Sigmoid colon (tissue), 7 donors: ENCODE data around the gene CRACR2B. TPM values are rescaled to one million over a fixed set of nuclear protein-coding genes. Genes with fewer than 3 reads are reported as not detected.

Experiments used
- DNase-seq: peaks from one replicate; pipeline ENCODE4 v3.0.0-alpha.2; 2019
- H3K27ac ChIP-seq, 4 donors: fragments of 200-600 bp; sonication (generic); one replicate each; pipeline ENCODE4 v1.5.1; 2016 to 2019; ENCODE audit warnings: mild to moderate bottlenecking in 1 of 4
- H3K27me3 ChIP-seq, 3 donors: fragments of 200-600 bp; sonication (generic); one replicate each; pipeline ENCODE4 v1.5.1; 2019; ENCODE audit warnings: mild to moderate bottlenecking in 1 of 3
- H3K36me3 ChIP-seq, 4 donors: fragments of 200-600 bp; sonication (generic); one replicate each; pipeline ENCODE4 v1.5.1; 2016 to 2019
- H3K4me1 ChIP-seq, 4 donors: fragments of 200-600 bp; sonication (generic); one replicate each; pipeline ENCODE4 v1.5.1; 2017 to 2019
- H3K4me3 ChIP-seq, 4 donors: fragments of 200-600 bp; sonication (generic); one replicate each; pipeline ENCODE4 v1.5.1; 2017 to 2019; ENCODE audit warnings: mild to moderate bottlenecking in 2 of 4, moderate library complexity in 1 of 4
- H3K9me3 ChIP-seq, 4 donors: fragments of 200-600 bp in 3 of 4; sonication (generic) in 3 of 4; one replicate each; pipeline versions ENCODE4 v1.5.1 to v1.6.1; 2013 to 2019
- CTCF ChIP-seq, 4 experiments: fragments of 450-650 bp in 3 of 4; fragments of 200-600 bp in 1 of 4; IDR thresholded peaks; one replicate each; pipeline ENCODE4 v1.5.1; 2016 to 2019; ENCODE audit warnings: antibody characterized with exemption in 4 of 4, mild to moderate bottlenecking in 3 of 4, moderate library complexity in 2 of 4
- EP300 ChIP-seq, 4 donors: sonication (generic); formaldehyde crosslinking; IDR thresholded peaks; one replicate each; pipeline ENCODE4 v1.6.1; 2017; ENCODE audit warnings: antibody characterized with exemption in 4 of 4
- POLR2A ChIP-seq, 2 donors: fragments of 450-650 bp; IDR thresholded peaks; one replicate each; pipeline ENCODE4 v1.6.1; 2016; ENCODE audit warnings: antibody characterized with exemption in 2 of 2, mild to moderate bottlenecking in 2 of 2, moderate library complexity in 2 of 2
- POLR2AphosphoS5 ChIP-seq, 4 donors: sonication (generic); formaldehyde crosslinking; IDR thresholded peaks; one replicate each; pipeline ENCODE4 v1.6.1; 2017; ENCODE audit warnings: antibody characterized with exemption in 4 of 4
- WGBS, 2 donors: extraction: QIAGEN DNeasy Blood & Tissue Kit; methylation state at CpG; one replicate each; pipeline ENCODE4 v1.1.7; 2013; 5-methylcytosine and 5-hydroxymethylcytosine counted together
- intact Hi-C: fragments of 100-400 bp; cut with DNase I; formaldehyde crosslinking; loops from one replicate; pipeline ENCODE4 v1.15.1; 2023
- polyA plus RNA-seq, 3 donors: library from polyadenylated mRNA; stranded (reverse); fragments of 200-250 nt; gene quantifications; one replicate each; pipeline ENCODE4 v1.2.3, GENCODE V29; 2013
- total RNA-seq, 4 donors: library from RNA; depleted of rRNA; stranded (reverse); fragments of >200 nt; gene quantifications; one replicate each; pipeline ENCODE4 v1.1.0, GENCODE V29; 2016
- donor health status: healthy with polysubstance abuse.
- donor health status: Bipolar disorder and iron deficiency.
- donor health status: healthy.

CRACR2B gene
- total and polyA plus RNA-seq, 7 donors: 1.5 to 149 (median 9.5) TPM

- H3K4me1 ChIP-seq: peaks cover 0 to 77% (median 63%) of the 10 kb centered on the region in 4 donors
- H3K9me3 ChIP-seq: no peaks in the 10 kb centered on the region
- peak overlapping the region; percentile 80 to 100 (median 86) for H3K4me3 ChIP-seq
- peaks cover 8 to 19% (median 12%) of the 10 kb centered on the region in 4 donors for H3K36me3 ChIP-seq
- peak; percentile 97 for DNase-seq
- intact Hi-C loops: loop anchor here (2.0 kb wide), 1 partner anchor 47 kb away; no protein-coding TSS in a partner anchor
- peak overlapping the region; percentile 90 to 96 (median 93) for H3K27ac ChIP-seq
- peaks cover 0 to 15% (median 6%) of the 10 kb centered on the region in 3 donors for H3K27me3 ChIP-seq
- 5 to 11% methylated on average over 25 of the region's 25 CpGs for WGBS, 2 donors
- TF ChIP-seq EP300 (IDR thresholded peaks at IDR 0.05) (peak in 2 of 4 donors; percentile 46 to 75), POLR2AphosphoS5 (IDR thresholded peaks at IDR 0.05) (peak; percentile 75 to 95 (median 83)), POLR2A (IDR thresholded peaks at IDR 0.05) (peak in 1 of 2 donors; percentile 47), CTCF (IDR thresholded peaks at IDR 0.05) (no peak)
Observed at GRCh38 chr11:843818-844692, 16.3 kb downstream of the CRACR2B start.

GRCh38 chr11:844693-845644 lies 17.2 kb downstream of the CRACR2B start:
- Histone ChIP-seq H3K9me3 (no peaks in the 10 kb centered on the region), H3K4me1 (peaks cover 0 to 81% (median 69%) of the 10 kb centered on the region in 4 donors), H3K36me3 (peaks cover 0 to 10% (median 2%) of the 10 kb centered on the region in 4 donors), H3K27ac (peak overlapping the region; percentile 90 to 96 (median 93)), H3K4me3 (peak overlapping the region; percentile 80 to 100 (median 86)), H3K27me3 (peaks cover 0 to 20% (median 9%) of the 10 kb centered on the region in 3 donors)
- TF ChIP-seq POLR2A (IDR thresholded peaks at IDR 0.05) (no peak), POLR2AphosphoS5 (IDR thresholded peaks at IDR 0.05) (peak; percentile 56 to 86 (median 75)), CTCF (IDR thresholded peaks at IDR 0.05) (no peak), EP300 (IDR thresholded peaks at IDR 0.05) (peak in 2 of 4 donors; percentile 48 to 59)
- WGBS, 2 donors: 30 to 44% methylated on average over 31 of the region's 31 CpGs
- peak; percentile 99 for DNase-seq
- intact Hi-C loops: loop anchor here (5.0 kb wide), 2 partner anchors 67 to 82 kb away; partner anchors contain the start of genes AP2A2 and CHID1

- peaks cover 0 to 23% (median 9%) of the 10 kb centered on the region in 3 donors for H3K27me3 ChIP-seq
- 55 to 68% methylated on average over 8 of the region's 8 CpGs for WGBS, 2 donors
- no peaks in the 10 kb centered on the region for H3K9me3 ChIP-seq
- intact Hi-C loops: loop anchor here (5.0 kb wide), 2 partner anchors 66 to 81 kb away; partner anchors contain the start of genes AP2A2 and CHID1
- H3K27ac ChIP-seq: peak overlapping the region; percentile 90 to 96 (median 93)
- DNase-seq: no peak
- H3K4me1 ChIP-seq: peaks cover 0 to 81% (median 69%) of the 10 kb centered on the region in 4 donors
- no peaks in the 10 kb centered on the region for H3K36me3 ChIP-seq
- no peak overlapping the region for H3K4me3 ChIP-seq
- no peak for TF ChIP-seq POLR2A (IDR thresholded peaks at IDR 0.05)
- no peak for TF ChIP-seq CTCF (IDR thresholded peaks at IDR 0.05)
- TF ChIP-seq EP300 (IDR thresholded peaks at IDR 0.05): no peak
- TF ChIP-seq POLR2AphosphoS5 (IDR thresholded peaks at IDR 0.05): no peak
Observed at GRCh38 chr11:845872-846495, 18.3 kb downstream of the CRACR2B start.
